Tibial nerve (tissue), 4 donors: ENCODE measurements around the gene TOMM70. TPM values are rescaled to one million over a fixed set of nuclear protein-coding genes. Genes with fewer than 3 reads are reported as not detected.
"Not testable (repeated sequence)": the region's sequence is repeated elsewhere in the genome, so short reads cannot be mapped to it uniquely, and the experiment has no call there.

ENCODE experiments used
- DNase-seq, 2 donors: peaks; one replicate each; pipeline ENCODE4 v3.0.0-alpha.2; 2019; ENCODE audit warnings: low spot score in 2 of 2
- H3K27ac ChIP-seq, 4 donors: fragments of 200-600 bp; sonication (generic) in 3 of 4; one replicate each; pipeline ENCODE4 v1.5.1; 2017 to 2019; ENCODE audit warnings: mild to moderate bottlenecking in 1 of 4
- H3K27me3 ChIP-seq, 2 donors: fragments of 200-600 bp; sonication (generic) in 1 of 2; one replicate each; pipeline versions ENCODE4 v1.5.1 to v1.6.0; 2017 to 2019
- H3K36me3 ChIP-seq, 3 donors: fragments of 200-600 bp; sonication (generic); one replicate each; pipeline ENCODE4 v1.5.1; 2018 to 2019
- H3K4me1 ChIP-seq, 4 donors: fragments of 200-600 bp; sonication (generic) in 3 of 4; one replicate each; pipeline ENCODE4 v1.5.1; 2017 to 2019
- H3K4me3 ChIP-seq, 4 donors: fragments of 200-600 bp; sonication (generic) in 3 of 4; one replicate each; pipeline ENCODE4 v1.5.1; 2017 to 2019; ENCODE audit warnings: mild to moderate bottlenecking in 1 of 4, moderate library complexity in 1 of 4
- H3K9me3 ChIP-seq, 4 donors: fragments of 200-600 bp; sonication (generic) in 3 of 4; one replicate each; pipeline ENCODE4 v1.5.1; 2017 to 2019
- CTCF ChIP-seq, 5 experiments: fragments of 200-600 bp in 3 of 5; fragments of 450-650 bp in 2 of 5; sonication (generic) in 3 of 5; IDR thresholded peaks; one replicate each; pipeline ENCODE4 v1.5.1; 2016 to 2019; ENCODE audit warnings: antibody characterized with exemption in 5 of 5, mild to moderate bottlenecking in 3 of 5, moderate library complexity in 2 of 5
- EP300 ChIP-seq, 2 donors: sonication (generic); formaldehyde crosslinking; IDR thresholded peaks; one replicate each; pipeline ENCODE4 v1.6.1; 2017; ENCODE audit warnings: antibody characterized with exemption in 2 of 2, mild to moderate bottlenecking in 1 of 2
- POLR2A ChIP-seq, 2 donors: fragments of 450-650 bp; IDR thresholded peaks; one replicate each; pipeline ENCODE4 v1.6.1; 2017; ENCODE audit warnings: antibody characterized with exemption in 2 of 2, mild to moderate bottlenecking in 2 of 2, moderate library complexity in 2 of 2
- WGBS, 2 donors: methylation state at CpG; one replicate each; pipeline ENCODE4 v1.1.5; 2018; 5-methylcytosine and 5-hydroxymethylcytosine counted together
- total RNA-seq, 4 donors: library from RNA; depleted of rRNA; stranded (reverse); fragments of >200 nt; gene quantifications; one replicate each; pipeline ENCODE4 v1.1.0, GENCODE V29; 2016

Gene TOMM70
- total RNA-seq, 4 donors from 2014 or later: 32.7 to 42.6 (median 38.7) TPM

- Histone ChIP-seq H3K4me1 (no peaks in the 10 kb centered on the region), H3K4me3 (no peak overlapping the region), H3K9me3 (no peaks in the 10 kb centered on the region), H3K27me3 (no peaks in the 10 kb centered on the region), H3K36me3 (peaks cover 0 to 87% (median 20%) of the 10 kb centered on the region in 3 donors), H3K27ac (no peak overlapping the region)
- TF ChIP-seq CTCF (IDR thresholded peaks at IDR 0.05) (no peak), POLR2A (IDR thresholded peaks at IDR 0.05) (no peak), EP300 (IDR thresholded peaks at IDR 0.05) (no peak)
- 93 to 94% methylated on average over 5 of the region's 5 CpGs for WGBS, 2 donors
- DNase-seq: no peak
These were observed 52.2 kb downstream of the TOMM70 start for GRCh38 chr3:100348727-100349126.

- no peaks in the 10 kb centered on the region for H3K27me3 ChIP-seq
- peaks cover 0 to 75% (median 0%) of the 10 kb centered on the region in 3 donors for H3K36me3 ChIP-seq
- WGBS, 2 donors: 98 to 100% methylated on average over 1 of the region's 1 CpG
- TF ChIP-seq EP300 (IDR thresholded peaks at IDR 0.05): peak in 1 of 2 donors; percentile 16
- TF ChIP-seq POLR2A (IDR thresholded peaks at IDR 0.05): no peak
- H3K27ac ChIP-seq: peak overlapping the region in 1 of 4 donors; percentile 24
- H3K4me3 ChIP-seq: no peak overlapping the region
- H3K4me1 ChIP-seq: peaks cover 0 to 7% (median 4%) of the 10 kb centered on the region in 4 donors
- no peak for DNase-seq
- peaks cover 0 to 6% (median 0%) of the 10 kb centered on the region in 4 donors for H3K9me3 ChIP-seq
These were observed 60.4 kb downstream of the TOMM70 start for GRCh38 chr3:100340527-100340926.

GRCh38 chr3:100339786-100340185, 61.1 kb downstream of the TOMM70 start:
- DNase-seq: no peak
- Histone ChIP-seq H3K4me1 (peaks cover 0 to 13% (median 8%) of the 10 kb centered on the region in 4 donors), H3K27me3 (no peaks in the 10 kb centered on the region), H3K27ac (no peak overlapping the region), H3K4me3 (no peak overlapping the region), H3K36me3 (peaks cover 0 to 67% (median 0%) of the 10 kb centered on the region in 3 donors), H3K9me3 (peaks cover 0 to 6% (median 0%) of the 10 kb centered on the region in 4 donors)
- TF ChIP-seq CTCF (IDR thresholded peaks at IDR 0.05) (no peak), POLR2A (IDR thresholded peaks at IDR 0.05) (no peak), EP300 (IDR thresholded peaks at IDR 0.05) (no peak)
- WGBS, 2 donors: 93 to 96% methylated on average over 5 of the region's 5 CpGs

GRCh38 chr3:100338911-100339310, 62.0 kb downstream of the TOMM70 start:
- 74 to 81% methylated on average over 10 of the region's 10 CpGs for WGBS, 2 donors
- Histone ChIP-seq H3K36me3 (peaks cover 0 to 58% (median 0%) of the 10 kb centered on the region in 3 donors), H3K27me3 (no peaks in the 10 kb centered on the region), H3K4me1 (peaks cover 0 to 18% (median 8%) of the 10 kb centered on the region in 4 donors), H3K4me3 (no peak overlapping the region), H3K9me3 (peaks cover 0 to 6% (median 0%) of the 10 kb centered on the region in 4 donors), H3K27ac (no peak overlapping the region)
- no peak for DNase-seq
- no peak for TF ChIP-seq CTCF (IDR thresholded peaks at IDR 0.05)
- TF ChIP-seq EP300 (IDR thresholded peaks at IDR 0.05): no peak
- TF ChIP-seq POLR2A (IDR thresholded peaks at IDR 0.05): no peak

- H3K4me3 ChIP-seq, H3K9me3 ChIP-seq, DNase-seq, H3K27me3 ChIP-seq: not testable (repeated sequence)
- Histone ChIP-seq H3K36me3 (peaks cover 0 to 32% (median 0%) of the 10 kb centered on the region in 3 donors), H3K4me1 (peaks cover 0 to 19% (median 8%) of the 10 kb centered on the region in 4 donors), H3K27ac (peak overlapping the region in 2 of 4 donors; percentile 81 to 88)
- WGBS, 2 donors: 88 to 93% methylated on average over 10 of the region's 10 CpGs
These were observed 64.7 kb downstream of the TOMM70 start for GRCh38 chr3:100336229-100336628.

- Histone ChIP-seq H3K27ac (peak overlapping the region in 3 of 4 donors; percentile 80 to 88 (median 81)), H3K4me3 (peak overlapping the region in 3 of 4 donors; percentile 42 to 77 (median 59)), H3K9me3 (no peaks in the 10 kb centered on the region), H3K4me1 (peaks cover 0 to 19% (median 8%) of the 10 kb centered on the region in 4 donors), H3K27me3 (no peaks in the 10 kb centered on the region), H3K36me3 (peaks cover 0 to 24% (median 0%) of the 10 kb centered on the region in 3 donors)
- TF ChIP-seq POLR2A (IDR thresholded peaks at IDR 0.05) (no peak), CTCF (IDR thresholded peaks at IDR 0.05) (no peak), EP300 (IDR thresholded peaks at IDR 0.05) (no peak)
- WGBS, 2 donors: 71 to 77% methylated on average over 14 of the region's 14 CpGs
- DNase-seq: no peak
These were observed 65.5 kb downstream of the TOMM70 start for GRCh38 chr3:100335434-100335833.
